ENCODE data around the gene TMEM161A.
A peak's percentile ranks its signal among the peaks of the same experiment; 100 is the strongest.

TMEM161A gene

DNA sequence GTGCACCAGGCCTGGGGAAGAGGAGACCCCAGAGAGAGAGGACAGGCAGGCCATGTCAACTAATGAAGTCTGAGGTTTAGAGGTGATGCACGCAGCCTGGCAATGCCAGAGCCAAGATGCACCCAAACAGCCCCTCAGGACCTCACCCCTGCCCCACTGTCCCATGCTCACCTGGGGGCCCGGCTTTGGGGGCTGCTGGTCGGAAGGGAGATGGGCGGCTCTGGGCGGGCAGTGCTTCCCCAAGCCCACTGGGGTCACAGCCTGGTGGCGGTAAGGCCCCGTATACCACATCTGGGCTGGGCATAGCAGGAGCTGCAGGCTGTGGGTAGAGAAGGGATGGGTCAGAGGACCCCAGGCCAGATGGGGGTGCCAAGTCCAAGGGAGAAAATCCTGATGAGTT lies 8.6 kb upstream of the TMEM161A start (continued):
- no peak for TF ChIP-seq ZFHX2 (tag by site-specific recombination; conservative IDR thresholded peaks at IDR 0.05)

DNA sequence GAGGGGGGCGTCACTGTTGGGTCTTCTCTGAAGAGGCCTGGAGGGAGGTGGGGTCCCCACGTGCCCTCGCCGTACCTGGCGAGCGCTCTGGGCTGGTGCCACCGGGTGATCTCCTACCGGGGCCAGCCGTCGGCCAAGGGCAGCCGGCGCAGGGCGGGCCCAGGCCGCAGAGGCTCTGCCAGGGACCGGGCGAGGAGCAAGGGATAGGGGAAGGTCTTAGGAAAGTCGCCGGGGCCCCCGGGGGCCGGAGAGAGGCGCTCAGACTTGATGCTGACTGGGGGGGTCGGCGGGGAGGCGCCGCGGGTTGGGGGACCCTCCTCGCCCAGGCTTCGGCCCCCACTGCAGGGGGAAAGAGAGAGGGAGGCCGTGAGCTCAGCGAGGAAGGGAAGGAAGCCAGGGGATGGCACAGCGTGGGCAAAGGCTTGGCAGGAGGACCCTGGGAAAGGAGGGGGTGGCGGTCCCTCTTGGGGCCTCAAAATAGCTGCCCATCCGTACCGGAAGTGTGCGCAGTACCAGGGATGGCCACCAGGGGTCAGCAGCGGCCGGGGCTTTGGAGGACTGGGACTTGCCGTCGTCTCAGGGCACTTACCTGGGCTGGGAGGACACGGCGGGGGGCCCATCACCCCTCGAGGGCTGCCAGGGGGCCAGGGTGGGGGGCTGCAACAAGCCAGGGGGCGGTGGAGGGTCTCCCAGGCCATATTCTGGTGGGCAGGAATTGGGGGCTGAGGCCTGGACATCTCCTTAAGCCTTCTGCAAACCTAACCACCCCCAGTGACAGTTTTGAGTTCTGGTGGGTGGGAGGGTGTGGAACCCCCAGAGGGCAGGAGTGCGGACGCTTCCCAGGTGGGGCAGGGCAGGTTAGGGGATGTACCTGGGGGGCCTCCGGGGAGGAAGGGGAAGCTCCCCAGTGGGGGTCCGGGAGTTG lies 7.7 kb upstream of the TMEM161A start:
- no peaks in the 10 kb centered on the region for H3K4me1 ChIP-seq (ENCODE audit: control insufficient read depth, insufficient read depth, low read length)
- no peak overlapping the region for H3K4me3 ChIP-seq (ENCODE audit: low read depth, low read length)
- no peak for TF ChIP-seq ZNF701 (tag by site-specific recombination; IDR thresholded peaks at IDR 0.05)
- TF ChIP-seq SP2 (tag by site-specific recombination; IDR thresholded peaks at IDR 0.05), result no peak
- TF ChIP-seq, protein P1, sequence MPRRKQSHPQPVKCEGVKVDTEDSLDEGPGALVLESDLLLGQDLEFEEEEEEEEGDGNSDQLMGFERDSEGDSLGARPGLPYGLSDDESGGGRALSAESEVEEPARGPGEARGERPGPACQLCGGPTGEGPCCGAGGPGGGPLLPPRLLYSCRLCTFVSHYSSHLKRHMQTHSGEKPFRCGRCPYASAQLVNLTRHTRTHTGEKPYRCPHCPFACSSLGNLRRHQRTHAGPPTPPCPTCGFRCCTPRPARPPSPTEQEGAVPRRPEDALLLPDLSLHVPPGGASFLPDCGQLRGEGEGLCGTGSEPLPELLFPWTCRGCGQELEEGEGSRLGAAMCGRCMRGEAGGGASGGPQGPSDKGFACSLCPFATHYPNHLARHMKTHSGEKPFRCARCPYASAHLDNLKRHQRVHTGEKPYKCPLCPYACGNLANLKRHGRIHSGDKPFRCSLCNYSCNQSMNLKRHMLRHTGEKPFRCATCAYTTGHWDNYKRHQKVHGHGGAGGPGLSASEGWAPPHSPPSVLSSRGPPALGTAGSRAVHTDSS (tag by site-specific recombination; IDR thresholded peaks at IDR 0.05), result no peak
- no peak for TF ChIP-seq ZNF664 (tag by site-specific recombination; IDR thresholded peaks at IDR 0.05)
- TF ChIP-seq ZFHX2 (tag by site-specific recombination; conservative IDR thresholded peaks at IDR 0.05), result peak; percentile 33; the same call in 1 of the 2 replicates
- no peak for TF ChIP-seq ZNF558 (tag by site-specific recombination; IDR thresholded peaks at IDR 0.05)
- TF ChIP-seq, protein P2, sequence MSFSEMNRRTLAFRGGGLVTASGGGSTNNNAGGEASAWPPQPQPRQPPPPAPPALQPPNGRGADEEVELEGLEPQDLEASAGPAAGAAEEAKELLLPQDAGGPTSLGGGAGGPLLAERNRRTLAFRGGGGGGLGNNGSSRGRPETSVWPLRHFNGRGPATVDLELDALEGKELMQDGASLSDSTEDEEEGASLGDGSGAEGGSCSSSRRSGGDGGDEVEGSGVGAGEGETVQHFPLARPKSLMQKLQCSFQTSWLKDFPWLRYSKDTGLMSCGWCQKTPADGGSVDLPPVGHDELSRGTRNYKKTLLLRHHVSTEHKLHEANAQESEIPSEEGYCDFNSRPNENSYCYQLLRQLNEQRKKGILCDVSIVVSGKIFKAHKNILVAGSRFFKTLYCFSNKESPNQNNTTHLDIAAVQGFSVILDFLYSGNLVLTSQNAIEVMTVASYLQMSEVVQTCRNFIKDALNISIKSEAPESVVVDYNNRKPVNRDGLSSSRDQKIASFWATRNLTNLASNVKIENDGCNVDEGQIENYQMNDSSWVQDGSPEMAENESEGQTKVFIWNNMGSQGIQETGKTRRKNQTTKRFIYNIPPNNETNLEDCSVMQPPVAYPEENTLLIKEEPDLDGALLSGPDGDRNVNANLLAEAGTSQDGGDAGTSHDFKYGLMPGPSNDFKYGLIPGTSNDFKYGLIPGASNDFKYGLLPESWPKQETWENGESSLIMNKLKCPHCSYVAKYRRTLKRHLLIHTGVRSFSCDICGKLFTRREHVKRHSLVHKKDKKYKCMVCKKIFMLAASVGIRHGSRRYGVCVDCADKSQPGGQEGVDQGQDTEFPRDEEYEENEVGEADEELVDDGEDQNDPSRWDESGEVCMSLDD (tag by site-specific recombination; IDR thresholded peaks at IDR 0.05), result peak; percentile 59
- TF ChIP-seq ZNF837 (tag by site-specific recombination; IDR thresholded peaks at IDR 0.05), result no peak
- TF ChIP-seq REPIN1 (tag by site-specific recombination; IDR thresholded peaks at IDR 0.05; ENCODE audit: low read depth), result no peak
- no peak for TF ChIP-seq ZNF529 (tag by site-specific recombination; IDR thresholded peaks at IDR 0.05; ENCODE audit: insufficient replicate concordance)
- TF ChIP-seq, protein P3, sequence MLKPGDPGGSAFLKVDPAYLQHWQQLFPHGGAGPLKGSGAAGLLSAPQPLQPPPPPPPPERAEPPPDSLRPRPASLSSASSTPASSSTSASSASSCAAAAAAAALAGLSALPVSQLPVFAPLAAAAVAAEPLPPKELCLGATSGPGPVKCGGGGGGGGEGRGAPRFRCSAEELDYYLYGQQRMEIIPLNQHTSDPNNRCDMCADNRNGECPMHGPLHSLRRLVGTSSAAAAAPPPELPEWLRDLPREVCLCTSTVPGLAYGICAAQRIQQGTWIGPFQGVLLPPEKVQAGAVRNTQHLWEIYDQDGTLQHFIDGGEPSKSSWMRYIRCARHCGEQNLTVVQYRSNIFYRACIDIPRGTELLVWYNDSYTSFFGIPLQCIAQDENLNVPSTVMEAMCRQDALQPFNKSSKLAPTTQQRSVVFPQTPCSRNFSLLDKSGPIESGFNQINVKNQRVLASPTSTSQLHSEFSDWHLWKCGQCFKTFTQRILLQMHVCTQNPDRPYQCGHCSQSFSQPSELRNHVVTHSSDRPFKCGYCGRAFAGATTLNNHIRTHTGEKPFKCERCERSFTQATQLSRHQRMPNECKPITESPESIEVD (tag by site-specific recombination; IDR thresholded peaks at IDR 0.05), result no peak
- no peak for TF ChIP-seq ZNF707 (tag by site-specific recombination; IDR thresholded peaks at IDR 0.05)
- TF ChIP-seq KLF9 (tag by site-specific recombination; IDR thresholded peaks at IDR 0.05; ENCODE audit: low read depth), result no peak
- peak; percentile 54 for TF ChIP-seq ZNF335 (tag by site-specific recombination; conservative IDR thresholded peaks at IDR 0.05)
- TF ChIP-seq, protein P4, sequence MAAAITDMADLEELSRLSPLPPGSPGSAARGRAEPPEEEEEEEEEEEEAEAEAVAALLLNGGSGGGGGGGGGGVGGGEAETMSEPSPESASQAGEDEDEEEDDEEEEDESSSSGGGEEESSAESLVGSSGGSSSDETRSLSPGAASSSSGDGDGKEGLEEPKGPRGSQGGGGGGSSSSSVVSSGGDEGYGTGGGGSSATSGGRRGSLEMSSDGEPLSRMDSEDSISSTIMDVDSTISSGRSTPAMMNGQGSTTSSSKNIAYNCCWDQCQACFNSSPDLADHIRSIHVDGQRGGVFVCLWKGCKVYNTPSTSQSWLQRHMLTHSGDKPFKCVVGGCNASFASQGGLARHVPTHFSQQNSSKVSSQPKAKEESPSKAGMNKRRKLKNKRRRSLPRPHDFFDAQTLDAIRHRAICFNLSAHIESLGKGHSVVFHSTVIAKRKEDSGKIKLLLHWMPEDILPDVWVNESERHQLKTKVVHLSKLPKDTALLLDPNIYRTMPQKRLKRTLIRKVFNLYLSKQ (tag by site-specific recombination; IDR thresholded peaks at IDR 0.05; ENCODE audit: borderline replicate concordance), result no peak
- no peak for TF ChIP-seq ZNF521 (tag by site-specific recombination; IDR thresholded peaks at IDR 0.05)
- TF ChIP-seq ZNF274 (IDR thresholded peaks at IDR 0.05; ENCODE audit: low read length), result no peak
- TF ChIP-seq ZNF274 (tag by site-specific recombination; IDR thresholded peaks at IDR 0.05; ENCODE audit: borderline replicate concordance), result no peak
- TF ChIP-seq ZNF549 (tag by site-specific recombination; IDR thresholded peaks at IDR 0.05), result no peak
- peak; percentile 49 for TF ChIP-seq ZNF654 (tag by site-specific recombination; IDR thresholded peaks at IDR 0.05; ENCODE audit: low read depth)
- no peak for TF ChIP-seq ZNF311 (tag by site-specific recombination; IDR thresholded peaks at IDR 0.05; ENCODE audit: borderline replicate concordance)
- TF ChIP-seq ZNF629 (tag by site-specific recombination; IDR thresholded peaks at IDR 0.05), result no peak
- TF ChIP-seq GFI1B (tag by site-specific recombination; IDR thresholded peaks at IDR 0.05), result no peak
- no peak for TF ChIP-seq ZNF404 (tag by site-specific recombination; IDR thresholded peaks at IDR 0.05)
- TF ChIP-seq BCL11B (tag by site-specific recombination; IDR thresholded peaks at IDR 0.05; ENCODE audit: low read depth), result no peak
- TF ChIP-seq, protein P5, sequence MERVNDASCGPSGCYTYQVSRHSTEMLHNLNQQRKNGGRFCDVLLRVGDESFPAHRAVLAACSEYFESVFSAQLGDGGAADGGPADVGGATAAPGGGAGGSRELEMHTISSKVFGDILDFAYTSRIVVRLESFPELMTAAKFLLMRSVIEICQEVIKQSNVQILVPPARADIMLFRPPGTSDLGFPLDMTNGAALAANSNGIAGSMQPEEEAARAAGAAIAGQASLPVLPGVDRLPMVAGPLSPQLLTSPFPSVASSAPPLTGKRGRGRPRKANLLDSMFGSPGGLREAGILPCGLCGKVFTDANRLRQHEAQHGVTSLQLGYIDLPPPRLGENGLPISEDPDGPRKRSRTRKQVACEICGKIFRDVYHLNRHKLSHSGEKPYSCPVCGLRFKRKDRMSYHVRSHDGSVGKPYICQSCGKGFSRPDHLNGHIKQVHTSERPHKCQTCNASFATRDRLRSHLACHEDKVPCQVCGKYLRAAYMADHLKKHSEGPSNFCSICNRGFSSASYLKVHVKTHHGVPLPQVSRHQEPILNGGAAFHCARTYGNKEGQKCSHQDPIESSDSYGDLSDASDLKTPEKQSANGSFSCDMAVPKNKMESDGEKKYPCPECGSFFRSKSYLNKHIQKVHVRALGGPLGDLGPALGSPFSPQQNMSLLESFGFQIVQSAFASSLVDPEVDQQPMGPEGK (tag by site-specific recombination; IDR thresholded peaks at IDR 0.05), result peak; percentile 69

More for the DNA sequence above, 7.7 kb upstream of the TMEM161A start:
- ChIA-PET CTCF (interaction anchor here (0.5 to 5.4 kb wide), 20 partner anchors 11 to 407 kb away, joined by 3 to 47 read pairs (median 4); partner anchors contain the start of gene MEF2B), POLR2A (interaction anchor here (1.0 kb wide), 1 partner anchor 9 kb away, joined by 6 read pairs; no protein-coding TSS in a partner anchor)
- H3K9me3 ChIP-seq (ENCODE audit: control insufficient read depth, insufficient read depth, low read depth, low read length), result no peaks in the 10 kb centered on the region
- no peak overlapping the region for H3K27ac ChIP-seq (ENCODE audit: extremely low read depth, low read depth, low read length)
- peaks cover 0 to 5% of the 10 kb centered on the region in 2 experiments; a peak in 2 of 3 replicates for H3K36me3 ChIP-seq (ENCODE audit: control insufficient read depth in 2 of 2, insufficient read depth in 1 of 2, low read length in 2 of 2)

Data from HEK293 (cell line).